ENCODE measurements around the gene FAM110A. TPM values are rescaled to one million over a fixed set of nuclear protein-coding genes. Genes with fewer than 3 reads are reported as not detected.

FAM110A gene
- total RNA-seq, 2 donors from 2014 or later, result 12.1 to 16.9 TPM

GRCh38 chr20:818001-818664, 15.4 kb upstream of the FAM110A start:
- H3K9ac ChIP-seq (ENCODE audit: extremely low read depth, low read length, poor library complexity, severe bottlenecking), result no peak overlapping the region
- Mint-ChIP-seq H3K4me1 (peaks cover 2% of the 10 kb centered on the region), H3K27ac (no peak overlapping the region), H3K9me3 (peaks cover 13% of the 10 kb centered on the region), H3K4me3 (no peak overlapping the region), H3K27me3 (ENCODE audit: insufficient read depth) (no peaks in the 10 kb centered on the region), H3K36me3 (ENCODE audit: low read depth) (no peaks in the 10 kb centered on the region)
- H3K27me3 ChIP-seq (ENCODE audit: control insufficient read depth, insufficient read depth, low read length, poor library complexity, severe bottlenecking), result no peaks in the 10 kb centered on the region
- no peaks in the 10 kb centered on the region for H3K9me3 ChIP-seq (ENCODE audit: control insufficient read depth, low read length)
- WGBS, 2 experiments (ENCODE audit: insufficient coverage in 1 of 2, insufficient read length in 1 of 2), result 94 to 96% methylated on average over 5 to 16 of the region's 17 CpGs
- no peak overlapping the region for H3K4me3 ChIP-seq (ENCODE audit: low read length)
- H3K4me1 ChIP-seq (ENCODE audit: control insufficient read depth, insufficient read depth, low read length), result no peaks in the 10 kb centered on the region
- H3K27ac ChIP-seq (ENCODE audit: low read depth, low read length), result no peak overlapping the region
- H3K36me3 ChIP-seq (ENCODE audit: control insufficient read depth, insufficient read depth, low read length), result no peaks in the 10 kb centered on the region
- DNase-seq, result no peak
- no peak for TF ChIP-seq CTCF (conservative IDR thresholded peaks at IDR 0.05)

GRCh38 chr20:819680-820322, 13.7 kb upstream of the FAM110A start:
- Mint-ChIP-seq H3K4me1 (peaks cover 2% of the 10 kb centered on the region), H3K27ac (no peak overlapping the region), H3K9me3 (peaks cover 13% of the 10 kb centered on the region), H3K36me3 (ENCODE audit: low read depth) (no peaks in the 10 kb centered on the region), H3K4me3 (no peak overlapping the region), H3K27me3 (ENCODE audit: insufficient read depth) (no peaks in the 10 kb centered on the region)
- Histone ChIP-seq H3K27ac (ENCODE audit: low read depth, low read length) (no peak overlapping the region), H3K36me3 (ENCODE audit: control insufficient read depth, insufficient read depth, low read length) (no peaks in the 10 kb centered on the region), H3K4me1 (ENCODE audit: control insufficient read depth, insufficient read depth, low read length) (no peaks in the 10 kb centered on the region), H3K4me3 (ENCODE audit: low read length) (no peak overlapping the region), H3K9ac (ENCODE audit: extremely low read depth, low read length, poor library complexity, severe bottlenecking) (no peak overlapping the region), H3K27me3 (ENCODE audit: control insufficient read depth, insufficient read depth, low read length, poor library complexity, severe bottlenecking) (no peaks in the 10 kb centered on the region), H3K9me3 (ENCODE audit: control insufficient read depth, low read length) (no peaks in the 10 kb centered on the region)
- WGBS, 2 experiments (ENCODE audit: insufficient coverage in 1 of 2, insufficient read length in 1 of 2), result 82 to 90% methylated on average over 2 to 8 of the region's 8 CpGs
- no peak for TF ChIP-seq CTCF (conservative IDR thresholded peaks at IDR 0.05)
- no peak for DNase-seq

- Histone ChIP-seq H3K36me3 (ENCODE audit: control insufficient read depth, insufficient read depth, low read length) (no peaks in the 10 kb centered on the region), H3K4me1 (ENCODE audit: control insufficient read depth, insufficient read depth, low read length) (no peaks in the 10 kb centered on the region), H3K4me3 (ENCODE audit: low read length) (no peak overlapping the region), H3K9ac (ENCODE audit: extremely low read depth, low read length, poor library complexity, severe bottlenecking) (no peak overlapping the region), H3K27ac (ENCODE audit: low read depth, low read length) (no peak overlapping the region), H3K9me3 (ENCODE audit: control insufficient read depth, low read length) (no peaks in the 10 kb centered on the region), H3K27me3 (ENCODE audit: control insufficient read depth, insufficient read depth, low read length, poor library complexity, severe bottlenecking) (no peaks in the 10 kb centered on the region)
- no peak for TF ChIP-seq CTCF (conservative IDR thresholded peaks at IDR 0.05)
- peaks cover 2% of the 10 kb centered on the region for H3K4me1 Mint-ChIP-seq
- WGBS, 2 experiments (ENCODE audit: insufficient coverage in 1 of 2, insufficient read length in 1 of 2), result 84 to 100% methylated on average over 3 of the region's 3 CpGs
- H3K27me3 Mint-ChIP-seq (ENCODE audit: insufficient read depth), result no peaks in the 10 kb centered on the region
- H3K4me3 Mint-ChIP-seq, result no peak overlapping the region
- no peak for DNase-seq
- no peaks in the 10 kb centered on the region for H3K36me3 Mint-ChIP-seq (ENCODE audit: low read depth)
- peaks cover 13% of the 10 kb centered on the region for H3K9me3 Mint-ChIP-seq
- no peak overlapping the region for H3K27ac Mint-ChIP-seq
Measured at GRCh38 chr20:820323-820953, 13.1 kb upstream of the FAM110A start.

Data from endodermal cell (in vitro differentiated cells).